Measurements from ENCODE around the gene PIK3CB. TPM values are rescaled to one million over a fixed set of nuclear protein-coding genes. Genes with fewer than 3 reads are reported as not detected.
A peak's percentile ranks its signal among the peaks of the same experiment; 100 is the strongest.
"Not testable (repeated sequence)": the region's sequence is repeated elsewhere in the genome, so short reads cannot be mapped to it uniquely, and the experiment has no call there.

PIK3CB gene
- total RNA-seq, 1 experiment from 2014 or later: 29.4 TPM

- in situ Hi-C loops (cut with HindIII; ENCODE audit: low pct_unique_long_range_greater_than_20kb, low sequenced_read_pairs): no loop called here
- no peak for DNase-seq (ENCODE audit: low read depth)
Observed at GRCh38 chr3:138818185-138818860, 16.4 kb downstream of the PIK3CB start.

GRCh38 chr3:138817695-138818094, 17.0 kb downstream of the PIK3CB start:
- in situ Hi-C loops (cut with HindIII; ENCODE audit: low pct_unique_long_range_greater_than_20kb, low sequenced_read_pairs): no loop called here
- peak; percentile 21 for DNase-seq (ENCODE audit: low read depth)

GRCh38 chr3:138812806-138813205, 21.9 kb downstream of the PIK3CB start:
- in situ Hi-C loops (cut with HindIII; ENCODE audit: low pct_unique_long_range_greater_than_20kb, low sequenced_read_pairs): no loop called here
- no peak for DNase-seq (ENCODE audit: low read depth)

- in situ Hi-C loops (cut with HindIII; ENCODE audit: low pct_unique_long_range_greater_than_20kb, low sequenced_read_pairs): no loop called here
Observed at GRCh38 chr3:138809500-138810256, 25.1 kb downstream of the PIK3CB start.

GRCh38 chr3:138806376-138807080, 28.2 kb downstream of the PIK3CB start:
- no peak for DNase-seq (ENCODE audit: low read depth)
- in situ Hi-C loops (cut with HindIII; ENCODE audit: low pct_unique_long_range_greater_than_20kb, low sequenced_read_pairs): no loop called here

More at GRCh38 chr3:138809500-138810256, 25.1 kb downstream of the PIK3CB start:
- DNase-seq (ENCODE audit: low read depth): no peak

GRCh38 chr3:138803006-138803653, 31.6 kb downstream of the PIK3CB start:
- DNase-seq (ENCODE audit: low read depth): no peak
- in situ Hi-C loops (cut with HindIII; ENCODE audit: low pct_unique_long_range_greater_than_20kb, low sequenced_read_pairs): no loop called here

- DNase-seq (ENCODE audit: low read depth); in situ Hi-C loops (cut with HindIII; ENCODE audit: low pct_unique_long_range_greater_than_20kb, low sequenced_read_pairs): not testable (repeated sequence)
Observed at GRCh38 chr3:138802223-138802622, 32.5 kb downstream of the PIK3CB start.

- in situ Hi-C loops (cut with HindIII; ENCODE audit: low pct_unique_long_range_greater_than_20kb, low sequenced_read_pairs): no loop called here
Observed at GRCh38 chr3:138801792-138802191, 32.9 kb downstream of the PIK3CB start.

GRCh38 chr3:138800248-138800647, 34.5 kb downstream of the PIK3CB start:
- in situ Hi-C loops (cut with HindIII; ENCODE audit: low pct_unique_long_range_greater_than_20kb, low sequenced_read_pairs): no loop called here
- DNase-seq (ENCODE audit: low read depth): no peak

More at GRCh38 chr3:138801792-138802191, 32.9 kb downstream of the PIK3CB start:
- DNase-seq (ENCODE audit: low read depth): no peak

- in situ Hi-C loops (cut with HindIII; ENCODE audit: low pct_unique_long_range_greater_than_20kb, low sequenced_read_pairs): no loop called here
- no peak for DNase-seq (ENCODE audit: low read depth)
Observed at GRCh38 chr3:138799822-138800221, 34.9 kb downstream of the PIK3CB start.

- in situ Hi-C loops (cut with HindIII; ENCODE audit: low pct_unique_long_range_greater_than_20kb, low sequenced_read_pairs): no loop called here
- DNase-seq (ENCODE audit: low read depth): no peak
Observed at GRCh38 chr3:138797508-138798038, 37.2 kb downstream of the PIK3CB start.

- in situ Hi-C loops (cut with HindIII; ENCODE audit: low pct_unique_long_range_greater_than_20kb, low sequenced_read_pairs): no loop called here
- no peak for DNase-seq (ENCODE audit: low read depth)
Observed at GRCh38 chr3:138796761-138797160, 38.0 kb downstream of the PIK3CB start.

- no peak for DNase-seq (ENCODE audit: low read depth)
- in situ Hi-C loops (cut with HindIII; ENCODE audit: low pct_unique_long_range_greater_than_20kb, low sequenced_read_pairs): no loop called here
Observed at GRCh38 chr3:138786788-138787271, 47.9 kb downstream of the PIK3CB start.

- in situ Hi-C loops (cut with HindIII; ENCODE audit: low pct_unique_long_range_greater_than_20kb, low sequenced_read_pairs): no loop called here
- no peak for DNase-seq (ENCODE audit: low read depth)
Observed at GRCh38 chr3:138785951-138786350, 48.8 kb downstream of the PIK3CB start.

GRCh38 chr3:138785362-138785857, 49.3 kb downstream of the PIK3CB start:
- in situ Hi-C loops (cut with HindIII; ENCODE audit: low pct_unique_long_range_greater_than_20kb, low sequenced_read_pairs); DNase-seq (ENCODE audit: low read depth): not testable (repeated sequence)

- in situ Hi-C loops (cut with HindIII; ENCODE audit: low pct_unique_long_range_greater_than_20kb, low sequenced_read_pairs): no loop called here
- no peak for DNase-seq (ENCODE audit: low read depth)
Observed at GRCh38 chr3:138782755-138783154, 52.0 kb downstream of the PIK3CB start.

- in situ Hi-C loops (cut with HindIII; ENCODE audit: low pct_unique_long_range_greater_than_20kb, low sequenced_read_pairs): no loop called here
- DNase-seq (ENCODE audit: low read depth): peak; percentile 85
Observed at GRCh38 chr3:138781012-138781470, 53.7 kb downstream of the PIK3CB start.

GRCh38 chr3:138778643-138779042, 56.1 kb downstream of the PIK3CB start:
- DNase-seq (ENCODE audit: low read depth): no peak
- in situ Hi-C loops (cut with HindIII; ENCODE audit: low pct_unique_long_range_greater_than_20kb, low sequenced_read_pairs): no loop called here
